ENCODE measurements around the gene ITPKB. TPM values are rescaled to one million over a fixed set of nuclear protein-coding genes. Genes with fewer than 3 reads are reported as not detected.

ITPKB gene
- total RNA-seq, 1 experiment from 2014 or later: 17.7 TPM

DNA sequence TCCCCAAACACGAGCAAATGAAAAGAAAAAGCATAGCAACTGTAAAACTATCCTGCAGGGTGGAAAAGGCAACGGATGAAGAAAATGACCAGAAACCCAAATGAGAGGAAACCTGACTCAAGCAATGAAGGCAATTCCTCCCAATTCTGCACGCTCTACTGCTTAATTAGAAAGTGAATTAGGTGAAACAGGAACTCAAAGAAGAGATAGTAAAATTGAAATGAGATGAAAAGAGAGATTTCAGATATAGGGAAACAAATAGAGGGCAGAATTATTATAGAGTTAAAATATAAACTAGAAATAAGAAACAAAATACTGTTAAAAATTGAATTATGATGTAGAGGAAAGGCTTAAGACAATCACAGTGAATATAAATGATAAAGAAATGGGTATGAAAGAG lies 27.5 kb upstream of the ITPKB start:
- ATAC-seq (no peak), DNase-seq (no peak)
- H3K27me3 ChIP-seq (ENCODE audit: low read length): no peaks in the 10 kb centered on the region
- H3F3A ChIP-seq (ENCODE audit: low read length, unreplicated experiment): no peaks in the 10 kb centered on the region
- no peak overlapping the region for H3K9ac ChIP-seq (ENCODE audit: low read length)
- H3K79me2 ChIP-seq (ENCODE audit: low read length): no peaks in the 10 kb centered on the region
- intact Hi-C loops (cut with micrococcal nuclease): no loop called here
- H3K4me3 ChIP-seq (ENCODE audit: low read length): no peak overlapping the region
- H3K27ac ChIP-seq (ENCODE audit: low read length): no peak overlapping the region
- H3K4me1 ChIP-seq (ENCODE audit: insufficient read depth, low read length): peaks cover 30% of the 10 kb centered on the region
- BruUV-seq (replicated peaks): no TSS peak
- no peak overlapping the region for H3K4me2 ChIP-seq (ENCODE audit: low read length)
- no peaks in the 10 kb centered on the region for H3K9me2 ChIP-seq (replicated peaks; ENCODE audit: low read length)
- no peaks in the 10 kb centered on the region for H3K36me3 ChIP-seq (ENCODE audit: low read depth, low read length)
- TF ChIP-seq EZH2 (IDR thresholded peaks at IDR 0.05; ENCODE audit: low read length, unreplicated experiment) (no peak), EZH2phosphoT487 (IDR thresholded peaks at IDR 0.05; ENCODE audit: borderline replicate concordance, low read length) (no peak)
- TF ChIP-seq, protein P1, sequence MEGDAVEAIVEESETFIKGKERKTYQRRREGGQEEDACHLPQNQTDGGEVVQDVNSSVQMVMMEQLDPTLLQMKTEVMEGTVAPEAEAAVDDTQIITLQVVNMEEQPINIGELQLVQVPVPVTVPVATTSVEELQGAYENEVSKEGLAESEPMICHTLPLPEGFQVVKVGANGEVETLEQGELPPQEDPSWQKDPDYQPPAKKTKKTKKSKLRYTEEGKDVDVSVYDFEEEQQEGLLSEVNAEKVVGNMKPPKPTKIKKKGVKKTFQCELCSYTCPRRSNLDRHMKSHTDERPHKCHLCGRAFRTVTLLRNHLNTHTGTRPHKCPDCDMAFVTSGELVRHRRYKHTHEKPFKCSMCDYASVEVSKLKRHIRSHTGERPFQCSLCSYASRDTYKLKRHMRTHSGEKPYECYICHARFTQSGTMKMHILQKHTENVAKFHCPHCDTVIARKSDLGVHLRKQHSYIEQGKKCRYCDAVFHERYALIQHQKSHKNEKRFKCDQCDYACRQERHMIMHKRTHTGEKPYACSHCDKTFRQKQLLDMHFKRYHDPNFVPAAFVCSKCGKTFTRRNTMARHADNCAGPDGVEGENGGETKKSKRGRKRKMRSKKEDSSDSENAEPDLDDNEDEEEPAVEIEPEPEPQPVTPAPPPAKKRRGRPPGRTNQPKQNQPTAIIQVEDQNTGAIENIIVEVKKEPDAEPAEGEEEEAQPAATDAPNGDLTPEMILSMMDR (conservative IDR thresholded peaks at IDR 0.05; ENCODE audit: low read depth, low read length): no peak
- ChIA-PET CTCF (no interaction called here), POLR2A (ENCODE audit: unreplicated experiment) (no interaction called here)
- H2AFZ ChIP-seq (ENCODE audit: low read length): no peak overlapping the region
- no peaks in the 10 kb centered on the region for H3K9me3 ChIP-seq (ENCODE audit: low read length)
- H4K20me1 ChIP-seq (ENCODE audit: low read length): no peaks in the 10 kb centered on the region

DNA sequence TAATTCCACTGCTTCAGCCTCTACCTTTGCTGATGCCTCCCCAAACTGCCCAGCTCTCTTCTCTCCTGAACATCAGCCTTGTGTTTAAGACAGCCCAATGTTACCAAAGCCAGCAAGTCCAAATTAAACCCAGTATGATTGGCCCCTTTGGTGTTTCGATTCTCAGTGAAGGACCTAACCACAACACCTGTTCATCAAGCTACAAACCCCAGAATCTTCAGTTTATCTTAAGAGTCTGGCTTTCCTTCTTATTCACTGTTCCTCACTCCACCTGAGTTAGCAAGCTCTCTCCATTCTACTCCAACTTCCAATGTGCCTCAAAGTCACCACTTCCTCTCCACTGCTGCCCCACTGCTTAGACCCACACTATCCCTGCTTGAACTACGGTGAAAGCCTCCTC lies 25.5 kb upstream of the ITPKB start:
- POLR2A ChIA-PET (ENCODE audit: unreplicated experiment): interaction anchor here (0.6 kb wide), 1 partner anchor 101 kb away, joined by 3 read pairs; no protein-coding TSS in a partner anchor
- no TSS peak for BruUV-seq (replicated peaks)
- peak overlapping the region; percentile 33 for H3K4me2 ChIP-seq (ENCODE audit: low read length)
- H3K9me2 ChIP-seq (replicated peaks; ENCODE audit: low read length): no peaks in the 10 kb centered on the region
- H3K4me3 ChIP-seq (ENCODE audit: low read length): no peak overlapping the region
- no peaks in the 10 kb centered on the region for H3K9me3 ChIP-seq (ENCODE audit: low read length)
- DNase-seq: no peak
- no peak overlapping the region for H3K9ac ChIP-seq (ENCODE audit: low read length)
- CTCF ChIA-PET: interaction anchor here (1.2 kb wide), 1 partner anchor 64 kb away, joined by 4 read pairs; no protein-coding TSS in a partner anchor
- intact Hi-C loops (cut with micrococcal nuclease): loop anchor here (5.0 kb wide), 1 partner anchor 63 kb away; no protein-coding TSS in a partner anchor
- peaks cover 35% of the 10 kb centered on the region for H3K4me1 ChIP-seq (ENCODE audit: insufficient read depth, low read length)
- ATAC-seq: no peak
- H3F3A ChIP-seq (ENCODE audit: low read length, unreplicated experiment): no peaks in the 10 kb centered on the region
- H3K36me3 ChIP-seq (ENCODE audit: low read depth, low read length): no peaks in the 10 kb centered on the region
- H3K27me3 ChIP-seq (ENCODE audit: low read length): no peaks in the 10 kb centered on the region
- no peaks in the 10 kb centered on the region for H3K79me2 ChIP-seq (ENCODE audit: low read length)
- peak overlapping the region; percentile 5 for H3K27ac ChIP-seq (ENCODE audit: low read length)
- TF ChIP-seq EZH2 (IDR thresholded peaks at IDR 0.05; ENCODE audit: low read length, unreplicated experiment): no peak
- TF ChIP-seq, protein P1 (conservative IDR thresholded peaks at IDR 0.05; ENCODE audit: low read depth, low read length): no peak
- TF ChIP-seq EZH2phosphoT487 (IDR thresholded peaks at IDR 0.05; ENCODE audit: borderline replicate concordance, low read length): no peak
- no peak overlapping the region for H2AFZ ChIP-seq (ENCODE audit: low read length)
- no peaks in the 10 kb centered on the region for H4K20me1 ChIP-seq (ENCODE audit: low read length)

DNA sequence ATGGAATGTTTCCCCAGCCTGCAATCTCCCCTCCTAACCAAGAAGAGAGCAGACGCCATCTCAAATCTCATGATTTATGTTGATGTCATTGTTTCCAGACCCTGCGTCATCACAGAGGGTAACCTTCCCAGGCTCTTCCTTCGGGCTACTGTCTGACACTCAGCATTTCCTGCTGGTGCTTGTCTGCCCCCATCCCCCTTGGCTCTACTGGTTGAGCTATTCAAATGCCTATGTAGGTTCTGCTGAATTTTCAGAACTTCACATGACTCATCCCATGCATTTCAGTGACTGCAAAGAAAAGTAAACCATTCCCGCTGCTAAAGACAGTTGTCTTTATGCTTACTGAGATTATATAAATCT lies 24.8 kb upstream of the ITPKB start:
- POLR2A ChIA-PET (ENCODE audit: unreplicated experiment): no interaction called here
- TF ChIP-seq EZH2phosphoT487 (IDR thresholded peaks at IDR 0.05; ENCODE audit: borderline replicate concordance, low read length) (no peak), EZH2 (IDR thresholded peaks at IDR 0.05; ENCODE audit: low read length, unreplicated experiment) (no peak)
- TF ChIP-seq, protein P1 (conservative IDR thresholded peaks at IDR 0.05; ENCODE audit: low read depth, low read length): no peak
- peak; percentile 95 for ATAC-seq

More for the DNA sequence above, 24.8 kb upstream of the ITPKB start:
- Histone ChIP-seq H3K9ac (ENCODE audit: low read length) (peak overlapping the region; percentile 7; the same call in 1 of the 2 replicates), H3K9me2 (replicated peaks; ENCODE audit: low read length) (no peaks in the 10 kb centered on the region), H3K4me1 (ENCODE audit: insufficient read depth, low read length) (peaks cover 35% of the 10 kb centered on the region), H3K4me2 (ENCODE audit: low read length) (peak overlapping the region; percentile 33), H3K27me3 (ENCODE audit: low read length) (no peaks in the 10 kb centered on the region), H3K27ac (ENCODE audit: low read length) (peak overlapping the region; percentile 48), H4K20me1 (ENCODE audit: low read length) (no peaks in the 10 kb centered on the region), H2AFZ (ENCODE audit: low read length) (0 out of 2 replicates have a peak overlapping the region, but pooled peaks have one; percentile 0), H3K36me3 (ENCODE audit: low read depth, low read length) (no peaks in the 10 kb centered on the region), H3K79me2 (ENCODE audit: low read length) (no peaks in the 10 kb centered on the region), H3K9me3 (ENCODE audit: low read length) (no peaks in the 10 kb centered on the region), H3K4me3 (ENCODE audit: low read length) (no peak overlapping the region), H3F3A (ENCODE audit: low read length, unreplicated experiment) (no peaks in the 10 kb centered on the region)
- no TSS peak for BruUV-seq (replicated peaks)
- peak; percentile 97 for DNase-seq
- intact Hi-C loops (cut with micrococcal nuclease): loop anchor here (5.0 kb wide), 1 partner anchor 63 kb away; no protein-coding TSS in a partner anchor
- CTCF ChIA-PET: interaction anchor here (0.6 to 1.2 kb wide), 2 partner anchors 24 to 64 kb away, joined by 3 to 4 read pairs; no protein-coding TSS in a partner anchor

Measured in PC-3 (cell line).